Endothelial cell of umbilical vein (primary cell): ENCODE results near the gene CACNA1B. TPM values are rescaled to one million over a fixed set of nuclear protein-coding genes. Genes with fewer than 3 reads are reported as not detected.
"Not testable (repeated sequence)": the region's sequence is repeated elsewhere in the genome, so short reads cannot be mapped to it uniquely, and the experiment has no call there.

Source experiments
- Bru-seq: library from RNA; stranded (reverse); fragments of 400-500 nt; gene quantifications from one replicate; lab custom pipeline; 2021; lab: Mats Ljungman, UMichigan
- BruChase-seq, 2 experiments: library from RNA; stranded (reverse); fragments of 400-500 nt; gene quantifications; one replicate each; lab custom pipeline; 2021; lab: Mats Ljungman, UMichigan
- BruUV-seq: library from RNA; stranded (reverse); fragments of 400-500 nt; replicated peaks from 2 replicates; lab custom pipeline; 2021; lab: Mats Ljungman, UMichigan
- CTCF ChIA-PET: fragments of 300-600, 350-600 bp; sonication (Branson Sonifier 250); formaldehyde crosslinking; loops from one replicate; lab custom pipeline; 2021; ENCODE audit warnings: antibody characterized with exemption, inconsistent platforms; lab: Charles Lee
- POLR2A ChIA-PET: fragments of 300-600, 350-600 bp; sonication (Branson Sonifier 250); formaldehyde crosslinking; loops from one replicate; lab custom pipeline; 2021; ENCODE audit warnings: antibody characterized with exemption, inconsistent platforms; lab: Charles Lee
- DNase-seq: peaks from one replicate; pipeline ENCODE4 v3.0.0-alpha.2; 2011; ENCODE audit warnings: low read depth, low spot score
- FAIRE-seq: peaks from 2 replicates; lab custom pipeline; 2011; peaks lifted over from hg19 to GRCh38; lab: Jason Lieb, UNC
- H2AFZ ChIP-seq: 2 replicates; pipeline ENCODE4 v1.6.0; 2012; ENCODE audit warnings: low read depth, low read length, control low read depth, inconsistent platforms
- H3K27ac ChIP-seq: 2 replicates; pipeline ENCODE4 v1.5.1; 2011; ENCODE audit warnings: low read depth, mild to moderate bottlenecking, control low read depth, low read length, moderate library complexity; ENCODE audit not compliant: insufficient read depth
- H3K27me3 ChIP-seq, 2 experiments: 2 replicates each; pipeline versions ENCODE4 v1.6.0 to v1.6.1; 2011; ENCODE audit warnings: low read length in 2 of 2, mixed read lengths in 1 of 2; ENCODE audit not compliant: control insufficient read depth in 2 of 2, insufficient read depth in 2 of 2
- H3K36me3 ChIP-seq, 2 experiments: 2 replicates in 1 of 2; 3 replicates in 1 of 2; pipeline ENCODE4 v1.5.1; 2011; ENCODE audit warnings: low read length in 2 of 2, mild to moderate bottlenecking in 1 of 2, moderate library complexity in 1 of 2; ENCODE audit not compliant: control insufficient read depth in 2 of 2, insufficient read depth in 2 of 2; ENCODE audit errors: extremely low read depth in 1 of 2
- H3K4me1 ChIP-seq: 3 replicates; pipeline ENCODE4 v1.5.1; 2011; ENCODE audit warnings: mild to moderate bottlenecking, low read length; ENCODE audit not compliant: control insufficient read depth, insufficient read depth; ENCODE audit errors: extremely low read depth
- H3K4me2 ChIP-seq: 2 replicates; pipeline ENCODE4 v1.6.1; 2011; ENCODE audit warnings: low read length, control low read depth, mixed read lengths; ENCODE audit not compliant: insufficient read depth
- H3K4me3 ChIP-seq, 3 experiments: fragments of 200-600 bp in 1 of 3; sonication (generic), shearing (Covaris generic) in 1 of 3; replicated peaks in 1 of 3; 2 replicates each; pipeline ENCODE4 v1.5.1; 2011 to 2016; ENCODE audit warnings: control low read depth in 3 of 3, low read length in 3 of 3, mild to moderate bottlenecking in 2 of 3, inconsistent platforms in 1 of 3, low read depth in 1 of 3, moderate library complexity in 1 of 3; ENCODE audit not compliant: insufficient read depth in 1 of 3
- H3K79me2 ChIP-seq: 2 replicates; pipeline ENCODE4 v1.6.0; 2012; ENCODE audit warnings: low read length, inconsistent platforms; ENCODE audit not compliant: control insufficient read depth, insufficient read depth
- H3K9ac ChIP-seq: replicated peaks from 2 replicates; pipeline ENCODE3; 2011; ENCODE audit warnings: low read length, control low read depth; ENCODE audit not compliant: insufficient read depth; ENCODE audit errors: extremely low read depth
- H3K9me1 ChIP-seq: replicated peaks from 3 replicates; pipeline ENCODE4 v1.6.0; 2011; ENCODE audit warnings: mild to moderate bottlenecking, low read length; ENCODE audit not compliant: control insufficient read depth, insufficient read depth; ENCODE audit errors: extremely low read depth
- H3K9me3 ChIP-seq: replicated peaks from 2 replicates; pipeline ENCODE4 v1.5.1; 2012; ENCODE audit warnings: low read length, inconsistent platforms; ENCODE audit not compliant: control insufficient read depth, insufficient read depth
- H4K20me1 ChIP-seq: replicated peaks from 2 replicates; pipeline ENCODE3; 2011; ENCODE audit warnings: mild to moderate bottlenecking, low read length; ENCODE audit not compliant: control insufficient read depth, insufficient read depth; ENCODE audit errors: extremely low read depth
- EZH2 ChIP-seq: IDR thresholded peaks from 2 replicates; pipeline ENCODE4 v1.6.1; 2012; ENCODE audit warnings: borderline replicate concordance, low read depth, mild to moderate bottlenecking, moderate library complexity, low read length, inconsistent platforms; ENCODE audit not compliant: severe bottlenecking
- FOS ChIP-seq: IDR thresholded peaks from 2 replicates; pipeline ENCODE4 v1.6.1; 2011; ENCODE audit warnings: mild to moderate bottlenecking, low read length, moderate library complexity, borderline replicate concordance; ENCODE audit not compliant: insufficient read depth
- GATA2 ChIP-seq: IDR thresholded peaks from 2 replicates; pipeline ENCODE4 v1.7.0; 2011; ENCODE audit warnings: low read depth, mild to moderate bottlenecking, moderate library complexity, mixed read lengths, low read length; ENCODE audit not compliant: insufficient read length, insufficient read depth
- JUN ChIP-seq: IDR thresholded peaks from 2 replicates; pipeline ENCODE4 v1.6.1; 2011; ENCODE audit warnings: borderline replicate concordance, low read depth; ENCODE audit not compliant: insufficient read length, insufficient read depth
- MAX ChIP-seq: IDR thresholded peaks from 2 replicates; pipeline ENCODE4 v1.6.1; 2011; ENCODE audit not compliant: insufficient read depth, insufficient read length
- MYC ChIP-seq: IDR thresholded peaks from one replicate; pipeline ENCODE4 v1.6.1; 2011; ENCODE audit warnings: mild to moderate bottlenecking, low read depth, low read length
- POLR2A ChIP-seq: IDR thresholded peaks from 2 replicates; pipeline ENCODE4 v1.6.1; 2012; ENCODE audit warnings: low read depth, mild to moderate bottlenecking, control low read depth, low read length
- POLR2AphosphoS5 ChIP-seq: IDR thresholded peaks from 2 replicates; pipeline ENCODE4 v1.6.1; 2012; ENCODE audit warnings: low read depth, mild to moderate bottlenecking, control low read depth, low read length, moderate library complexity; ENCODE audit not compliant: insufficient read depth
- dilution Hi-C: fragments of 300-500 bp; cut with MboI; formaldehyde crosslinking; loops from one replicate; pipeline ENCODE4 v1.15.0; 2019; ENCODE audit warnings: low sequenced_read_pairs; ENCODE audit not compliant: extremely low pct_ligation_motif_present
- intact Hi-C: fragments of 100-400 bp; cut with micrococcal nuclease; formaldehyde crosslinking; loops from one replicate; pipeline ENCODE4 v1.10.0; 2022
- long read RNA-seq: library from polyadenylated mRNA; stranded (forward); transcript quantifications from one replicate; pipeline ENCODE4 v2.0.0, GENCODE V29; 2021
- polyA minus RNA-seq, 3 experiments: library from RNA; depleted of rRNA, polyadenylated mRNA; stranded (reverse); fragments of >200 nt; gene quantifications; 1 replicate in 1 of 3; 2 replicates in 2 of 3; pipeline ENCODE4 v1.2.3, GENCODE V29; 2011
- polyA plus RNA-seq, 4 experiments: library from polyadenylated mRNA; depleted of rRNA in 3 of 4; stranded (reverse) in 3 of 4; unstranded in 1 of 4; fragments of >200 nt; gene quantifications; 2 replicates each; pipeline versions ENCODE4 v1.2.1 to v1.2.3, GENCODE V29; 2011 to 2012; ENCODE audit warnings: missing spikeins in 1 of 4
- total RNA-seq: library from RNA; stranded (reverse); gene quantifications from 2 replicates; pipeline ENCODE4 v1.2.3, GENCODE V29; 2021
- TF ChIP-seq, protein P1 (sequence below), 2 donors: IDR thresholded peaks; 1 replicate in 1 of 2; 2 replicates in 1 of 2; pipeline ENCODE4 v1.5.1; 2011; ENCODE audit warnings: low read length in 2 of 2, mild to moderate bottlenecking in 2 of 2, moderate library complexity in 2 of 2, control low read depth in 1 of 2, inconsistent platforms in 1 of 2, low read depth in 1 of 2; ENCODE audit not compliant: insufficient read depth in 1 of 2; ENCODE audit errors: extremely low read depth in 1 of 2

CACNA1B gene
- total RNA-seq (0.05 and 0.11 TPM in 2 replicates), polyA plus RNA-seq (0.03 and 0.41 TPM in 2 replicates), polyA minus RNA-seq (0.15 and 0.19 TPM in 2 replicates), Bru-seq, nascent RNA (percentile 15 among the genes with signal in this experiment), BruChase-seq, experiment 1, labeled RNA remaining after a 6-hour chase (percentile 12 among the genes with signal in this experiment), BruChase-seq, experiment 2, labeled RNA remaining after a 2-hour chase (percentile 17 among the genes with signal in this experiment)
- 0.01 and 0.03 TPM in 2 replicates for polyA plus RNA-seq (2011; cell fraction: cytosol; rRNA removed)
- polyA plus RNA-seq (2011; cell fraction: nucleus; rRNA removed) = 0.21 and 0.25 TPM in 2 replicates
- polyA plus RNA-seq (2012) = 0.05 and 0.08 TPM in 2 replicates
- not detected for polyA minus RNA-seq (2011; cell fraction: cytosol; rRNA and poly(A)+ RNA removed)
- 0.24 and 0.38 TPM in 2 replicates for polyA minus RNA-seq (2011; cell fraction: nucleus; rRNA and poly(A)+ RNA removed)
- long read RNA-seq = 0 reads

GRCh38 chr9:137877506-137878122, at the start of gene CACNA1B:
Gene CACNA1B (plus strand): TSS chr9:137877782. CDS start chr9:137877934, 152 bp downstream.
- H3K4me3 ChIP-seq = peak within 1 kb of the TSS in 1 of 3 experiments; percentile 30
- DNase-seq, POLR2A ChIA-PET, BruUV-seq, H3K9ac ChIP-seq, FAIRE-seq, H3K9me3 ChIP-seq, H3K36me3 ChIP-seq, H3K27ac ChIP-seq, H2AFZ ChIP-seq, H3K27me3 ChIP-seq, dilution Hi-C loops, H4K20me1 ChIP-seq, CTCF ChIA-PET, H3K4me1 ChIP-seq, intact Hi-C loops, H3K79me2 ChIP-seq, H3K9me1 ChIP-seq: not testable (repeated sequence)
- peak within 1 kb of the TSS; percentile 13 for H3K4me2 ChIP-seq

GRCh38 chr9:137827908-137828526, 49.6 kb upstream of the CACNA1B start:
- TF ChIP-seq JUN = no peak
- TF ChIP-seq EZH2 = no peak
- TF ChIP-seq MYC = no peak
- no peak for TF ChIP-seq POLR2A
- TF ChIP-seq FOS = no peak
- TF ChIP-seq POLR2AphosphoS5 = no peak
- TF ChIP-seq GATA2 = no peak
- no peak for TF ChIP-seq MAX
- TF ChIP-seq, protein P1, sequence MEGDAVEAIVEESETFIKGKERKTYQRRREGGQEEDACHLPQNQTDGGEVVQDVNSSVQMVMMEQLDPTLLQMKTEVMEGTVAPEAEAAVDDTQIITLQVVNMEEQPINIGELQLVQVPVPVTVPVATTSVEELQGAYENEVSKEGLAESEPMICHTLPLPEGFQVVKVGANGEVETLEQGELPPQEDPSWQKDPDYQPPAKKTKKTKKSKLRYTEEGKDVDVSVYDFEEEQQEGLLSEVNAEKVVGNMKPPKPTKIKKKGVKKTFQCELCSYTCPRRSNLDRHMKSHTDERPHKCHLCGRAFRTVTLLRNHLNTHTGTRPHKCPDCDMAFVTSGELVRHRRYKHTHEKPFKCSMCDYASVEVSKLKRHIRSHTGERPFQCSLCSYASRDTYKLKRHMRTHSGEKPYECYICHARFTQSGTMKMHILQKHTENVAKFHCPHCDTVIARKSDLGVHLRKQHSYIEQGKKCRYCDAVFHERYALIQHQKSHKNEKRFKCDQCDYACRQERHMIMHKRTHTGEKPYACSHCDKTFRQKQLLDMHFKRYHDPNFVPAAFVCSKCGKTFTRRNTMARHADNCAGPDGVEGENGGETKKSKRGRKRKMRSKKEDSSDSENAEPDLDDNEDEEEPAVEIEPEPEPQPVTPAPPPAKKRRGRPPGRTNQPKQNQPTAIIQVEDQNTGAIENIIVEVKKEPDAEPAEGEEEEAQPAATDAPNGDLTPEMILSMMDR (IDR thresholded peaks at IDR 0.05; ENCODE audit: extremely low read depth in 1 of 2, insufficient read depth in 1 of 2, low read depth in 1 of 2, low read length in 2 of 2) = no peak
- dilution Hi-C loops = no loop called here
- no TSS peak for BruUV-seq
- peaks cover 2 to 19% of the 10 kb centered on the region in 2 experiments for H3K36me3 ChIP-seq
- no peak overlapping the region for H3K4me2 ChIP-seq
- ChIA-PET CTCF (no interaction called here), POLR2A (no interaction called here)
- DNase-seq (no peak), FAIRE-seq (no peak)
- no peaks in the 10 kb centered on the region for H3K9me1 ChIP-seq
- H3K9ac ChIP-seq = no peak overlapping the region
- H3K27me3 ChIP-seq = no peaks in the 10 kb centered on the region
- no peaks in the 10 kb centered on the region for H3K4me1 ChIP-seq
- no peak overlapping the region for H3K4me3 ChIP-seq
- no peaks in the 10 kb centered on the region for H4K20me1 ChIP-seq
- H3K27ac ChIP-seq = no peak overlapping the region
- H3K79me2 ChIP-seq = no peaks in the 10 kb centered on the region
- H2AFZ ChIP-seq = no peak overlapping the region
- intact Hi-C loops = no loop called here
- no peaks in the 10 kb centered on the region for H3K9me3 ChIP-seq
